GM12878 (cell line): Measurements from ENCODE around the gene BTBD3. TPM values are rescaled to one million over a fixed set of nuclear protein-coding genes. Genes with fewer than 3 reads are reported as not detected.

ENCODE experiments used
- ATAC-seq: fragments of 200-7000 bp; cut with Tn5 transposase; 3 replicates; pipeline ENCODE4 v1.9.1; 2020; ENCODE audit warnings: mild to moderate bottlenecking, moderate library complexity
- BruUV-seq: library from RNA; stranded (reverse); fragments of 400-500 nt; replicated peaks from 2 replicates; lab custom pipeline; 2021; lab: Mats Ljungman, UMichigan
- CTCF ChIA-PET: fragments of 300-600 bp; sonication (Branson Sonifier 250); formaldehyde crosslinking; extraction: SDS; loops from one replicate; lab custom pipeline; 2021; ENCODE audit warnings: inconsistent platforms; lab: Yijun Ruan, JAX
- POLR2A ChIA-PET: fragments of 350-600 bp; formaldehyde crosslinking; extraction: SDS; loops from one replicate; lab custom pipeline; 2021; ENCODE audit warnings: inconsistent platforms; lab: Charles Lee
- RAD21 ChIA-PET: fragments of 300-600 bp; sonication (Branson Sonifier 250); formaldehyde crosslinking; loops from one replicate; lab custom pipeline; 2023; ENCODE audit warnings: antibody characterized with exemption; ENCODE audit not compliant: unreplicated experiment; lab: Charles Lee
- SMC1A ChIA-PET: fragments of 300-600 bp; sonication (Branson Sonifier 250); formaldehyde crosslinking; loops from one replicate; lab custom pipeline; 2023; ENCODE audit not compliant: unreplicated experiment, uncharacterized antibody; lab: Charles Lee
- DNase-seq: peaks from one replicate; pipeline ENCODE4 v3.0.0-alpha.2; 2011; ENCODE audit warnings: low read depth, low spot score
- FAIRE-seq: peaks from 3 replicates; lab custom pipeline; 2011; peaks lifted over from hg19 to GRCh38; lab: Jason Lieb, UNC
- H2AFZ ChIP-seq: 2 replicates; pipeline ENCODE4 v1.6.0; 2011; ENCODE audit warnings: low read depth, low read length, control low read depth; ENCODE audit not compliant: control insufficient read depth
- H3K27ac ChIP-seq: 2 replicates; pipeline ENCODE4 v1.5.1; 2011; ENCODE audit warnings: control low read depth; ENCODE audit not compliant: control insufficient read depth, insufficient read depth
- H3K27me3 ChIP-seq, 2 experiments: replicated peaks in 1 of 2; 2 replicates each; pipeline versions ENCODE4 v1.6.0 to v1.6.1; 2011; ENCODE audit warnings: low read length in 1 of 2; ENCODE audit not compliant: control insufficient read depth in 2 of 2, insufficient read depth in 2 of 2
- H3K36me3 ChIP-seq, 2 experiments: 2 replicates each; pipeline ENCODE4 v1.5.1; 2011; ENCODE audit warnings: low read length in 1 of 2; ENCODE audit not compliant: control insufficient read depth in 2 of 2, insufficient read depth in 2 of 2
- H3K4me1 ChIP-seq: 2 replicates; pipeline ENCODE4 v1.6.1; 2011; ENCODE audit warnings: mild to moderate bottlenecking, low read length, moderate library complexity, mixed read lengths; ENCODE audit not compliant: control insufficient read depth, insufficient read depth
- H3K4me2 ChIP-seq: 2 replicates; pipeline ENCODE4 v1.6.0; 2011; ENCODE audit warnings: control low read depth; ENCODE audit not compliant: control insufficient read depth, insufficient read depth
- H3K4me3 ChIP-seq: fragments of 200-600 bp; sonication (generic); 2 replicates; pipeline ENCODE4 v1.5.1; 2016
- H3K79me2 ChIP-seq: 2 replicates; pipeline ENCODE4 v1.6.0; 2011; ENCODE audit warnings: low read length; ENCODE audit not compliant: control insufficient read depth, insufficient read depth
- H3K9ac ChIP-seq: 2 replicates; pipeline ENCODE4 v1.8.0; 2011; ENCODE audit warnings: low read length, control low read depth, mixed read lengths; ENCODE audit not compliant: control insufficient read depth, insufficient read depth
- H3K9me3 ChIP-seq: replicated peaks from 3 replicates; pipeline ENCODE4 v1.5.1; 2011; ENCODE audit warnings: mild to moderate bottlenecking, low read length; ENCODE audit not compliant: control insufficient read depth, insufficient read depth
- H4K20me1 ChIP-seq: 2 replicates; pipeline ENCODE4 v1.6.0; 2011; ENCODE audit not compliant: control insufficient read depth, insufficient read depth
- CBX5 ChIP-seq: sonication (generic); IDR thresholded peaks from 2 replicates; pipeline ENCODE4 v1.6.1; 2016; ENCODE audit warnings: low read depth, moderate library complexity, mild to moderate bottlenecking, inconsistent platforms
- MYC ChIP-seq: IDR thresholded peaks from 2 replicates; pipeline ENCODE4 v1.6.1; 2011; ENCODE audit warnings: mild to moderate bottlenecking, low read length, moderate library complexity, inconsistent platforms; ENCODE audit not compliant: insufficient read depth, insufficient replicate concordance, insufficient read length, severe bottlenecking
- POLR2A ChIP-seq: IDR thresholded peaks from 2 replicates; pipeline ENCODE4 v1.6.1; 2011; ENCODE audit warnings: low read depth, mild to moderate bottlenecking, low read length
- SMAD5 ChIP-seq: IDR thresholded peaks from 2 replicates; pipeline ENCODE4 v1.6.1; 2016; ENCODE audit warnings: antibody characterized with exemption, low read depth
- SMC3 ChIP-seq: IDR thresholded peaks from 2 replicates; pipeline ENCODE4 v1.6.1; 2011; ENCODE audit warnings: low read length, improper control_type of control experiment, borderline replicate concordance
- WGBS: methylation state at CpG from one replicate; pipeline ENCODE4 v1.1.6; 2016; ENCODE audit warnings: low lambda C conversion rate; ENCODE audit not compliant: insufficient replicate concordance, insufficient coverage; ENCODE audit errors: missing lambda C conversion rate; 5-methylcytosine and 5-hydroxymethylcytosine counted together
- in situ Hi-C: fragments of 300-500 bp; cut with MboI; formaldehyde crosslinking; loops from 9 replicates; pipeline ENCODE4 v1.14.3; 2018; ENCODE audit warnings: mixed read lengths
- intact Hi-C: fragments of 100-400 bp; cut with micrococcal nuclease; formaldehyde crosslinking; loops from one replicate; pipeline ENCODE4 v1.14.2; 2022; ENCODE audit not compliant: unreplicated experiment
- polyA plus RNA-seq, 11 experiments: library from polyadenylated mRNA; depleted of rRNA in 4 of 11; unstranded in 6 of 11; stranded (reverse) in 5 of 11; fragments of >200 nt; fragmentation: Nextera tagmentation in 4 of 11; fragmentation: Illumina TruSeq in 1 of 11; extraction: Ambion mirVana in 4 of 11; extraction: Trizol in 1 of 11; gene quantifications; 1 replicate in 1 of 11; 2 replicates in 10 of 11; pipeline versions ENCODE4 v1.2.1 to v1.2.3, GENCODE V29; 2011 to 2016; ENCODE audit warnings: inconsistent platforms in 2 of 11, missing spikeins in 2 of 11, low read depth in 1 of 11
- total RNA-seq, 4 experiments: library from RNA; depleted of rRNA in 3 of 4; stranded (reverse); fragments of >200 nt in 3 of 4; fragmentation: Illumina TruSeq in 1 of 4; extraction: Trizol in 1 of 4; gene quantifications; 2 replicates each; pipeline versions ENCODE4 v1.2.1 to v1.2.3, GENCODE V29; 2013 to 2021
- TF ChIP-seq, protein P1 (sequence below): IDR thresholded peaks from 2 replicates; pipeline ENCODE4 v1.6.1; 2011; ENCODE audit warnings: borderline replicate concordance, low read depth, mild to moderate bottlenecking, moderate library complexity, mixed read lengths, low read length; ENCODE audit not compliant: insufficient read depth; ENCODE audit errors: extremely low read length
- TF ChIP-seq, protein P2 (sequence below): fragments of 450-650 bp; IDR thresholded peaks from 2 replicates; pipeline ENCODE4 v1.6.1; 2016; ENCODE audit warnings: mild to moderate bottlenecking

BTBD3 gene
- total and polyA plus RNA-seq, 10 of the 15 experiments (the other 5 are each of a cell fraction or from before 2014, with no cell fraction given) = 0.02 to 12.8 (median 0.23) TPM

DNA sequence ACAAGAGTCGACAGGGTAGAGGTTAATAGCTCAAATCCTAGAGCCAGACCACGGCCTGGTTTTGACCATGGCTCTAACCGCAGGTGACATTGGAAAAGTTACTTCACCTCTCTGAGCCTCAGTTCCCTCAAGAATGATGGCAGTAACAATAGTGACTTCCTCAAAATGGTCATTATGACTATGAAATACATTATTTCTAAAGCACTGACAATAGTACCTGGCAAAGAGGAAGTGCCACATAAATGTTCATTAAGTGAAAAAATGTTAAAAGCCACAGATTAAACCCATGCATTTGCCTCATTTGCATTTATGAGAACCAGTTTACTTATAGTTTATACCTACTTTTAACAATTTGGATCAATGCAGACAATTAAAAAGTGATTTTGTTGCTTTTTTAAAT, 12.3 kb downstream of the BTBD3 start:
- Histone ChIP-seq H3K27ac (no peak overlapping the region), H3K79me2 (no peaks in the 10 kb centered on the region), H3K27me3 (no peaks in the 10 kb centered on the region), H3K4me3 (no peak overlapping the region), H2AFZ (no peak overlapping the region), H3K9ac (no peak overlapping the region), H3K4me2 (no peak overlapping the region), H3K4me1 (no peaks in the 10 kb centered on the region), H4K20me1 (no peaks in the 10 kb centered on the region), H3K36me3 (no peaks in the 10 kb centered on the region; a peak in 1 of 4 replicates), H3K9me3 (no peaks in the 10 kb centered on the region)
- 39% methylated on average over 3 of the region's 3 CpGs for WGBS
- FAIRE-seq = no peak
- RAD21 ChIA-PET = interaction anchor here (0.6 kb wide), 1 partner anchor 67 kb away, joined by 3 read pairs; no protein-coding TSS in a partner anchor
- no TSS peak for BruUV-seq
- in situ Hi-C loops = no loop called here
- no peak for ATAC-seq
- TF ChIP-seq SMAD5 (no peak), POLR2A (no peak), CBX5 (no peak), SMC3 (no peak), MYC (no peak)
- TF ChIP-seq, protein P1, sequence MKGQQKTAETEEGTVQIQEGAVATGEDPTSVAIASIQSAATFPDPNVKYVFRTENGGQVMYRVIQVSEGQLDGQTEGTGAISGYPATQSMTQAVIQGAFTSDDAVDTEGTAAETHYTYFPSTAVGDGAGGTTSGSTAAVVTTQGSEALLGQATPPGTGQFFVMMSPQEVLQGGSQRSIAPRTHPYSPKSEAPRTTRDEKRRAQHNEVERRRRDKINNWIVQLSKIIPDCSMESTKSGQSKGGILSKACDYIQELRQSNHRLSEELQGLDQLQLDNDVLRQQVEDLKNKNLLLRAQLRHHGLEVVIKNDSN = no peak
- TF ChIP-seq, protein P2, sequence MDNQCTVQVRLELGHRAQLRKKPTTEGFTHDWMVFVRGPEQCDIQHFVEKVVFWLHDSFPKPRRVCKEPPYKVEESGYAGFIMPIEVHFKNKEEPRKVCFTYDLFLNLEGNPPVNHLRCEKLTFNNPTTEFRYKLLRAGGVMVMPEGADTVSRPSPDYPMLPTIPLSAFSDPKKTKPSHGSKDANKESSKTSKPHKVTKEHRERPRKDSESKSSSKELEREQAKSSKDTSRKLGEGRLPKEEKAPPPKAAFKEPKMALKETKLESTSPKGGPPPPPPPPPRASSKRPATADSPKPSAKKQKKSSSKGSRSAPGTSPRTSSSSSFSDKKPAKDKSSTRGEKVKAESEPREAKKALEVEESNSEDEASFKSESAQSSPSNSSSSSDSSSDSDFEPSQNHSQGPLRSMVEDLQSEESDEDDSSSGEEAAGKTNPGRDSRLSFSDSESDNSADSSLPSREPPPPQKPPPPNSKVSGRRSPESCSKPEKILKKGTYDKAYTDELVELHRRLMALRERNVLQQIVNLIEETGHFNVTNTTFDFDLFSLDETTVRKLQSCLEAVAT = no peak
- SMC1A ChIA-PET = interaction anchor here (0.6 to 1.8 kb wide), 3 partner anchors 11 to 425 kb away, joined by 3 to 8 read pairs (median 4); no protein-coding TSS in a partner anchor
- no peak for DNase-seq
- CTCF ChIA-PET = no interaction called here
- POLR2A ChIA-PET = no interaction called here
- intact Hi-C loops = no loop called here
